ENCODE measurements around the gene SLC37A2.
"Not testable (repeated sequence)": the region's sequence is repeated elsewhere in the genome, so short reads cannot be mapped to it uniquely, and the experiment has no call there.

The SLC37A2 gene

DNA sequence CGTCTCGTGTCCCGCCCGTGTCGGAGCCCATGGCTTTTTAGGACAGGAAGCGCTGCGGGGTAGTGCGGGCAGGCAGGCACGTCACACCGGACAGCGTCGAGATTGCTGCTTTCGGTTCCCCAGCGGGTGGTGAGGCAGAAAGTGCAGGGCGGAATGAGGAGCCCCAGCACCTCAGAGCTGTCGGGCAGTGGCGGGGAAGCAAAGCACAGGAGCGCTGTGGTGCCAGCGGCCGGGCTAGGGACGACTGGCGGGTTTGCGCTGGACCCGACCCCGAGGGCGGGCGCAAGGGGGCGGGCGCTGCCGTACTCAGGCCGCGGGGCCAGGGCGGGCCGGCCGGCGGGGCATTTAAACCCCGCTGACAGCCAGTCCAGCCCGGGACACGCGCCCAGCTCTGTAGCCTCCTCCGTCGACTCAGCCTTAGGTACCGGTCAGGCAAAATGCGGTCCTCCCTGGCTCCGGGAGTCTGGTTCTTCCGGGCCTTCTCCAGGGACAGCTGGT, at the start of gene SLC37A2:
TSS of gene SLC37A2 (plus strand) at position 375 of the 498 bp plus-strand sequence. CDS start at position 438, 63 bp downstream.
- in situ Hi-C loops (cut with HindIII; ENCODE audit: low sequenced_read_pairs) = no loop called here

DNA sequence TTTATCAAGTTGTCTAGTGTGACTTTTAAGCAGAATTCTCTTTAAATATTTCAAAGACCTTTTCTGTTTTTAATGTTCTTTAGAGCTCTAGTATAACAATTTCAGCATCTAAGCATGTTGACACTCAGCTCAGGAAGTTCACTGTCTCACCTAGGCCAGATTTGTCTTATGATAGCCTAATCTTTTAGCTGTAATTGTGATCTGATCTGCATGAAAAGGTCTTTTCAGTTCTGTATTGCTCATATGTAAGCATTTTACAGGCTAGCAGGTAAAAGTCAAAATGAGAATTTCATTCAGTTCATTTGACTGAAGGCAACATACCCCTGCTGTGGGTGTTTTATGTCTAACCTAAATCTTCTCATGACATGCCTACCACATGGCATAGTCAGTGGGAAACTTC, 46.7 kb upstream of the SLC37A2 start:
- in situ Hi-C loops (cut with HindIII; ENCODE audit: low sequenced_read_pairs) = no loop called here

DNA sequence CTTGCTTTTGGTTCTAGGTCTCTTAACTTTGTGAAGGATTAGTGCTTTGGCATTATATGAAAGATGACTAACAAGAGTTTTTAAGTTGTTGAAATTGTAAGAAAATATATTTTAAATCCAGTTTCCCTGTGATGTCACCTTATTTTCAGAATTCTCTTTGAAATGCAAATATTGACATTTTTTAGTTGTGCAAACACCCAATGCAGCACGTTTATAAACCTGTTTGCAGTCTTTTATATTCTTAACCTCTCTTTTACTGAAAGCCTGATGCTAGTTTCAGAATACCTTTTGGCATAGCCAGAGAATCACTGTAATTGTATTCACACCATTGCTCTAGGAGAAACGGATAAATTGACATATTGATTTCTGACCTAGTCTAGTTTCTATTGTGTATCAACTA, 42.8 kb upstream of the SLC37A2 start:
- in situ Hi-C loops (cut with HindIII; ENCODE audit: low sequenced_read_pairs) = no loop called here

DNA sequence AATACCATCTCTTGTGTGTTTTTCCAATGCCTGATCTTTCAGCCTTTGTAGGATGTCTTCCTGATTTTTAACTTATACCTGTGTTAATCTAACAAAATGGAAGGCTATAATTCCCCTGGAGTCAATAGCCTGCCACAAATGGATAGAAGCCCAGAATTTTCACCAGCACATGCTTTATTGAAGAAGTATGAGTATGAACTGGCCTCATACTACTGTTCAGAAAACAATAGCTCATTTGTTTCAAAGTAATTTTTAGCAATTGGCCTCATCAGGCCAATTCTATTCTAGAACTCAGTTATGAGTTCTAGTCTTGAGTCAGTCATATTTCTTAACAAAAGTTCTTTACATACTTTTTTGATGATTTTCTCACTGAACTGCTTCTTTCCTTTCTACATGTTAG, 40.6 kb upstream of the SLC37A2 start:
- in situ Hi-C loops (cut with HindIII; ENCODE audit: low sequenced_read_pairs) = no loop called here

DNA sequence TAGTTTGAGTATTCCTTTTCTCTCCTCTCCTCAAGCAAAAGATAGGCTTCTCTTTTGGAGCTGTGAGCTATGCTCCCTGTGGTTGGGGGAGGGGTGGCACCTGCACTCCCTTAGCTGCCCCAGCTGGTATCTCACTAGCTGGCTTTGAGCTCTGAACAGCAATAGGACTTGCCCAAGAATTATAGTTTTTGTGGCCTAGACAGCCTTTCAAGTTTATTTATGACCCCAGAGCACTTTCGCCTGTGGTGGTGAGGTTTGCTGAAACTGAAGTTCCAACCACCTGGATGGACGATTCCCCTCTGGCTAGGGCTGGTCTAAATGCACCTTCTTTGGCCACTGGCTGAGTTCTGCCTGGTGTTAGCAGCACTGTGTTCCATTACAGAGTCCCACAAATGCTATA, 37.1 kb upstream of the SLC37A2 start:
- in situ Hi-C loops (cut with HindIII; ENCODE audit: low sequenced_read_pairs) = no loop called here

DNA sequence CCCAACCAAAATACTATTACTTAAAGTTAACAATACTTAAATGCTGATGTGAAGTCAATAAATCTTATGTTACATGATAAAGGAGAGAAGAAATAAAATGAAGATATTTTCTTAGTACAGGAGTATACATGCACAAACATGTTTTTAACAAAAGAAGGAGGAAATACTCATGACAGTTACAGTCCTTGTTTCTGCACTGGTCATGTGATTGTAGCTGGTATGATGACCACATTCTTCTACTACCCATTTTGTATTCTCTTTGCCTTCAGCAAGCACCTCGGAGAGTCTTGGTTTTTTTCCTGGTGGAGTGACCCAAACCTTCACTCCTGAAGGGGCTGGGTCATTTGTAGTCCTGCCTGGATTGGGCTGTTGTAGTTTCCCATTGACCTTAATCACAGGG, 33.7 kb upstream of the SLC37A2 start:
- in situ Hi-C loops (cut with HindIII; ENCODE audit: low sequenced_read_pairs) = not testable (repeated sequence)

DNA sequence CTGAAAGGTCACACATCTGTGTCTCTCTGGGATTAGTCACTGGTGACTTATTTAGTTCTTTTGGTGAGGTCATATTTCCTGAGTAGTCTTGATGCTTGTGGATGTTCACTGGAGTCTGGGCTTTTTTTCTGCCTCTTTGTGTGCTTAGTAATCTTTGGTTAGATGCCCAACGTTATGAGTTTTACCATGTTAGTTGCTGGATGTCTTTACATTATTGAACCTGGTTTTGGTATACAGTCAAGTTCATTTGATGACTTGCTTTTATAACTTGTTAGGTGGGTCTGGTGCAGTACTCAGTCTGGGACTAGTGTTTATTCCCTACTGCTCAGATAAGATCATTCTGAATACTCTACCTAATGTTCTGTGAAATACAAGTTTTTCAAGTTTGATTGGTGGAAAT, 26.2 kb upstream of the SLC37A2 start:
- in situ Hi-C loops (cut with HindIII; ENCODE audit: low sequenced_read_pairs) = no loop called here

DNA sequence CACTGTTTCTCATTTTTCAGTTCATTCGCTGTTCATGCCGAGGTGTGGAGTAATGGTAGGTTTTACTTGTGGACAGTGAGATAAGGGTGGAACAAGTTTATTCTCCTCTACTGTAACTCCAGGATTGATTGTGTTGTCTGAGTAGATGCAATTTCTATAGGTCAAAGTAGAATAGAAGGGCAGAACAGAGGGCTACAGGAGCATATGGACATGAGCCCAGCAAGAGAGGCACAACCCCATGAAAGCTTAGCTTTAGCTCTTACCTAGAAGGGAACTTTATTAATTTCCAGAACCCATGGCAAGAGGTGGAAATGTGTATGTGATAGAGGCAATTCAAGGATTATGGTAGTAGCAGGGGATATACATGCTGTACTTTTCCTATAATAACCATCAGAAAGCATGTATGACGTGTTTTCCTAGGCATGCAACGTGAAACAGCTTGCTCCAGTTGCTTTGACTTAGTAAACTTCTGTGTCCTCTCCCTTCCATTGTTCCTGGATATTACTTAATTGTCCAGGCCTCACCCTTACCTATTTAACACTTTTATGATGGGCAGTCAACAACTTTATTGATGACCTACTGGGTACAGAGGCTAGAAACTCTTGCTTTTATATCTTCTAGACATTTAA, 13.8 kb upstream of the SLC37A2 start:
- in situ Hi-C loops (cut with HindIII; ENCODE audit: low sequenced_read_pairs) = no loop called here

DNA sequence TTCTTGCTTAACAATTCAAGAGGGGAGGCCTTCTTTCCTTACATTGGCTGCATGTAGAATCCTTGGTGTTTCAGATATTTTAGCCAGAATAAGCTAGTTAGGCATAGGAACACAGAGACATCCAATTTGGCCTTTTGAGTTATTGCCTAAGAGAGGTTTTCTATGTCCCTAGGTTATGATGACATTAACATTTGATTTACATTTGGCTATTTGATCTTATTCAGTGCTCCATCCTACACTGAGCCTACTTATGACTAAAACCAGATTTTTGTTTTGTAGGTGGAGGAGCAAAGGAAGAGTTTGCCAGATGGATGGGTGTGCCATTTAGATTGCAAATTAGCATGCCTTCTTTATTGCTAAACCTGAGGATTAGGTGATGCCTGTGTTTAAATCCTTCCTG, 11.1 kb upstream of the SLC37A2 start:
- in situ Hi-C loops (cut with HindIII; ENCODE audit: low sequenced_read_pairs) = no loop called here

DNA sequence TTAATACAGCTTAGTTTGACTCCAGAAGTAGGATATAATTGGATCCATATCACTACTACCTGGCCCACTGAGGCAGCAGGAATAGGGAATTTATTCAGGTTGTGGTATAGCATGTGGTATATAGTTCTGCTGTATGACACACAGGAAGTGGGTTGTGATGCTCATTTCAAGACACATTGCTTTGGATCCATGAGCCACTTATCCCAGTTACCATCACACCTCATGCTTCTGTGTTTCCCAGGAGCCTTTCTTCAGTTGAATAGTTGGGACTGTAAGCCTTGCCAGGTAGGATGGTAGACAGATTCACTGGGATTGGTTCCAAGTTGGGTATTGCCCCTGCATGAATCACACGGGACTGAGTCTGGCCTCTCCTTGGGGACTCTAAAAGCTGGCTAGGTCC, 9.9 kb upstream of the SLC37A2 start:
- in situ Hi-C loops (cut with HindIII; ENCODE audit: low sequenced_read_pairs) = no loop called here

DNA sequence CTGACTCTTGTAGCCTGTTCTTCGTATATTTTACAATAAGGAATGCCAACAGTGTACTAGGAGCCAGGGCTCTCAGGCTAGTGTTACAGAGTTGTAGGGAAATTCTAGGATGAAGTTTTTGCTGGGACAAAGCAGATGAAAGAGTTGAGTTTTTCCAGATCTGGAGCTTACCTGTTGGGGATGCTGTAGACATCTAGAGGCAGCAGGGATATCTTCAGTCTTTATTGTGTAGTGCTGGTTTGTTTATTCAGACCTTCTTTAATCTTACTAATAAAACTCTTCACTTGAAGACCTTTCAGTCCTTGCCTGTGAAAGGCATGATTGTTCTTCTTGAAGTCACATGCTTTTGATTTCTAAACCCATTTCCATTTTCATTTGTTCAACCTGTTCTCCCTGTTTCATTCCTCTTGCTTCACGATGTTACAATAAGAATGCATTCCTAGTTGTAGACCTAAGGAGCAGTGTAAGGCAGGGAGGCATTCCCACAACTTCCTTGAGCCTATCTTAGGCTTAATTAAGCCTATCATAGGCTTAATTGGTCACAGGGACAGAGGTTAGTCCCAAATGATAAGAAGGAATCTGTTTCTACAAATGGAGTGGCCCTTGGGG, 7.9 kb upstream of the SLC37A2 start:
- in situ Hi-C loops (cut with HindIII; ENCODE audit: low sequenced_read_pairs) = no loop called here

DNA sequence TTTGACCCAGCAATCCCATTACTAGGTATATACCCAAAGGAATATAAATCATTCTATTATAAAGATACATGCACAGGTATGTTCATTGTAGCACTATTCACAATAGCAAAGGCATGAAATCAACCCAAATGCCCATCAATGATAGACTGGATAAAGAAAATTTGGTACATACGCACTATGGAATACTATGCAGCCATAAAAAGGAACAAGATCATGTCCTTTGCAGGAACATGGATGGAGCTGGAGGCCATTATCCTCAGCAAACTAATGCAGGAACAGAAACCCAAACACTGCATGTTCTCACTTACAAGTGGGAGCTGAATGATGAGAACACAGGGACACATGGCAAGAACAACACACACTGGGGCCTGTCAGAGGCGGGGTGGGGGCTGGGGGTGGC, 7.0 kb upstream of the SLC37A2 start:
- in situ Hi-C loops (cut with HindIII; ENCODE audit: low sequenced_read_pairs) = not testable (repeated sequence)

DNA sequence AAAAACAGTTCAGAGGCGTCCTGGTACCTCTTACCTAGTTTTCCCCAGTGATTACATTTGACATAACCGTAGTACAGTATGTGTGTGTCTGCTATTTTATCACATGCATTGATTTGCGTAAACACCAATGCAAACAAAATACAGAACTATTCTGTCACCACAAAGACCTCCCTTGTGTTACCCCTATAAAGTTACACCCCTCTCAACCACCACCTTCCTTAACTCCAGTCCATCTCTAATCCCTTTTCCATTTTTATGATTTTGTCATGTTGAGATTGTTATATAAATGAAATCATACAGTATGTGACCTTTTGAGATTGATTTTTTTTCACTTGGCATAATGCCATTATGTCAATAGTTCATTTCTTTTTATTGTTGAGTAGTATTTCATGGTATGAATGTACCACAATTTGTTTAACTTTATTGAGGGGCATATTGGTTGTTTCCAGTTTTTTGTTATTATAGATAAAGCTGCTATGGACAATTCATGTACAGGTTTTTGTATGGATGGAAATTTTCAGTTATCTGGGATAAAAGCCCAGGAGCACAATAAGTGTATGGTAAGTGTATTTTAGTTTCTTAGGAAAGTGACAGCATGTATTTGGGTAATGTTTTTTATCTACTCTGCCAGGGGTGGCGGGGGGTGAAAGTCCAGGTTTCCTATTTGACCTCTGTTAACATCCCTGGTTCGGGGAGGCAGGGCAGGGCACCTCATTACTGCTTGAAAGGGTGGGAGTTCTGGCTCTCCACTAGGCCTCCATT, 6.0 kb upstream of the SLC37A2 start:
- in situ Hi-C loops (cut with HindIII; ENCODE audit: low sequenced_read_pairs) = no loop called here

DNA sequence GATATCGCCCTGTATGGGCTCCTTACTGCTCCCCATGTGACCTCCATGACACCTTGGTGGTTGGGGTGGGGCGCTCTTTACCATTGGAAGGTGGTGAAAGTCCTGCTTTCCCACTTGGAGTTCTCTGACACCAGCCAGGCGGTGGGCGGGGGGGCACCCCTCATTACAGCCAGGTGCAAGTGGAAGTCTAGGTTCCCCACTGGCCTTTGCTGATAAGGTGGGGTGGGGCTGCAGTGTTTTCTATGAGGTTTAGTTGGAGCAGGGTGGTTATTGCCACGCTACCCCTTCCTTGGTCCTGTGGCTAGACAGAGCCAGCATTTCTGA, 5.5 kb upstream of the SLC37A2 start:
- in situ Hi-C loops (cut with HindIII; ENCODE audit: low sequenced_read_pairs) = no loop called here

DNA sequence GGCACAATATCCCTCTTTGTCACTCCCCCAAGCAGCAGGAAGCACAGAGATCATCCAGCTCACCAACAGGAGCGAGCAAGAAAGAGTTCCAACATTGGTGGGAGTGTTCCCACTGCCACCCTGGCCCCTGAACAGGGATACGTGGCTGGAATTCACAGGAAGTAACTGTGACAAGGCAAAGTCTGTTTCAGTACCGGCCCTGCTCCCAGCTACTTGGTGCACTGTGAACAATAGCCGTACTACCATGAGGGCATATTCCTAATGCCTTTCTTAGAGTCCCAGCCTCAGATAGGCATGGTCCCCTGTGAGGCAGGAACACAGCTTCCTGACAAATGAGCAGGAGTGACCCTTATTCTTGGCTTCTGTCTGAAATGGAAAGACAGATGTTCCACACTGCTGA, 1.8 kb upstream of the SLC37A2 start:
- in situ Hi-C loops (cut with HindIII; ENCODE audit: low sequenced_read_pairs) = no loop called here

DNA sequence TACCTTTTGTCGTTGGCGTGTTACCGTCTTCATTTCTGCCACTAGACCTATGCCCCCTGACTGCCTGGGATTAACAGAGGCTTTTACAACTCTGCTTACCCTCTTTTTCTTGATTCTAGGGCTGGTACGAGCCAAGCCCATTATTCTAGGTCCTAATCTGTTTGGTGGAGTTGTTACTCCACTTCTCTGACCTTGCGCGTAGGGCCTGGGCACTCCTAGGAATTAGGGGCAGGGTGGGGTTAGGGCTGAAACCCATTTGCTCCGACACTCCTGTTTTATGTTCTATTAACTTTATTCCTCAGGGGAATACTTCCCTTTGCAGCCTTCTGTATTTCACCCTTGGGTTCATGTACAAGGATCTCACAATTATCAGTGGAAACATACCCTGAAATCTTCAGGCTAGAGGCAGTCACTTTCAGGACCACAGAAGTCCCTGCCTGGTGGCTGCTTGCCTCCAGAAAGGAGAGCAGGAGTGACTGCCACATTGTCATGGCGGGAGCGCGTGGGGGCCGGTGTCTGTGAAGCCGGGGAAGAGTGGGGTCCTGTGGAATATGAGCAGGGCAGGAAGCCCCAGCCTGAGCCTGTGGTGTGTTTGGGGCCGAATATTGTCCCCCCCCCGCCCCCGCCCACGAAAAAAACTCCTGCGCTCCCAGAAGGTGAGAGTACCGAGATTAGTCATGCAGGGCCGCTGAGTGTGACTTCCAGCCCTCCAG, 731 bp upstream of the SLC37A2 start:
- in situ Hi-C loops (cut with HindIII; ENCODE audit: low sequenced_read_pairs) = no loop called here

DNA sequence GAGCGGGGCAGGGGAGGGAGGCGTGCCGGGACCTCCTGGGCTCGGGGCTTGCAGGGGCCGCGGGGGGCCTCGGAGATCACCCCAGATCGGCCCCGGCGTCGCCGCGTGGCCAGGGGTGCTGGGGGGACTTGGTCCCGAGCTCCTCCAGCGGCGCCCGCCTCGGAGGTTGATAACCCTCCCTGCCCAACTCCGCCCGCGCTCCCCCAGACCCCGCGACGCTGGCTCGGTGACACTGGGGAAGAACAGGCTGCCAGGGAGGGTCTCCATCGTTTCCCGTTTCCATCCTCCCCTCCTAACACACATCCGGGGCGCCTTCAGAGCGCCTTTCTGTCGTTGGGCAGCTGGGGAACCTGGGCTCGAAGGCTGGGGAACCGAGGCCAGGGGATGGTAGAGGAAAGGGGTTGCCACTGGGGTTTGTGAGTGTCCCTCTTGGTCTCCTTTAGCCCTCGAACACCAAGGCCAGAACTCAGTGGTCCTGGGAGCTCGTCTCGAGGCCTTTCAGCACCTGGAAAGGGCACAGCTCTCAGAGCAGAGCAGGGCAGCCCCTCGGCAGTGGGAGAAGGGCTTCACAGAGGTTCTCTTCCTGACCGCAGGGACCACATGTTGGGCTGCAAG, 431 bp downstream of the SLC37A2 start:
- in situ Hi-C loops (cut with HindIII; ENCODE audit: low sequenced_read_pairs) = no loop called here

DNA sequence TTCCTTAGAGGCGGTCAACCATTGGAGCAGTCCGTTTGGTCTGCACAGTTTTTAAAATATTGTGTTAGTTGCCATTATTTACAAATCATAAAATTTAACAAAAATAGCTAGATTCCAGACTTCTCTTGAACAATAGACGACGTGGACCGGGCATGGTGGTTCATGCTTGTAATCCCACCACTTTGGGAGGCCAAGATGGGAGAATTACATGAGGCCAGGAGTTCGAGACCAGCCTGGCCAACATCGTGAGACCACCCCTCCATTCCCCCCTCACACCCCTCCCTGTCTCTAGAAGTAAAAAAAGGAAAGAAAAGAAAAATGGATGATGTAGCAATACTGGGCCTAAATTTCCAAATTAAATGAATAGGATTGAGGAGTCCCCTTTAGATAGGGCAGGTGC, 965 bp downstream of the SLC37A2 start:
- in situ Hi-C loops (cut with HindIII; ENCODE audit: low sequenced_read_pairs) = no loop called here

DNA sequence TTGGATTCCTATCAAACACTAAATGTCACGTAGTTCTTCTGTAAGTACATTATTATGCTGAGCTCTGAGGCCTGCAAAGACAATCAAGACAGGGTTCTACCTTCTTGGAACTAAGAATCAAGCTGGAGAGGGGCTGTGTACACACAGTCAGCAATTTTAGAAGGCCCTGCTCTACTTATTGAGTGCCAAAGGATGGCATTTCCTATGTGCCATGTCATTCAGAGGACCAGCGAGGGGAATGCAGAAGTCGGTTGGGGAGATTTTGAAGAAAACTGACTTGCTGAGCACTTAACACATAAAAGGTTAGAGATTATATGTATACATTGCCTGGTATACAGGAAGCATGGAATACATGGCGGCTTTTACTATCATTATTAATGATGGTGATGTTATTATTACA, 5.3 kb downstream of the SLC37A2 start:
- in situ Hi-C loops (cut with HindIII; ENCODE audit: low sequenced_read_pairs) = no loop called here

DNA sequence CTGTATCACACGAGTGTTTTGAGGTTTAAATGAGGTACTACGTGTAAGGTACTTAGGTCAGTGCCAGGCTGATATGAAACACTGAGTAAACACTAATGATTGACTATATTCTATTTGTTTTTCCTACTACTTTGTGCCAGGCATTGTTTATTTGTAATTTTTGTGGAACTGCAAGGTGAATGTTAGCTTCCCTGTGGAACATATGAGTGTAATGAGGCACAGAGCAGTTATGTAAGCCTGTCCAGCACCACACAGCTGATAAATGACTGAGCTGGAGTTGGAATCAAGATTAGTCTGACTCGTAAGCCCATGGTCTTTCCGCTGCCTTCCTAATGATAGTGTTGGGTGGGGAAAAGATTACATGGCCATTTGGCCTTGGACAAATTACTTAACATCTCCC, 5.9 kb downstream of the SLC37A2 start:
- in situ Hi-C loops (cut with HindIII; ENCODE audit: low sequenced_read_pairs) = no loop called here

DNA sequence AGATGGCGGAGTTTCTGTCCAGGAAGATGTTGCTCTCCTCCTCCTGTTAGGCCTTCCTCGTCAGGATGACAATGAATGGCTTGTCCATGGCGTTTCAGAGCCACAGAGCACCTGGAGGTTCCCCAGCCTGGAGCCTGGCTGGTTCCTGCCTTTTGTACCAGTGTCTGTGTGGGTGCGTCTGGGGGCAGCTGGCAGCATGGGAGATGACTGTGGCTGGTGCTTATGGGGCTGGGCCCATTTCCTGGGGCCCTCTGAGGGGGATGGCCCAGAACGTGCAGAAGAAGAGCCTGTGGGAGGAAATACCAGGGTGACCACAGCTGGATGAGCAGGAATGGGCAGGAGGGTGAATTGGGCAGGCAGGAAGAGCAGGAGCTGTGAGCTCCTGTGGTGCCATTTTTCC, 6.7 kb downstream of the SLC37A2 start:
- in situ Hi-C loops (cut with HindIII; ENCODE audit: low sequenced_read_pairs) = no loop called here
